Measurements from ENCODE around the gene KLHL36. TPM values are rescaled to one million over a fixed set of nuclear protein-coding genes. Genes with fewer than 3 reads are reported as not detected.

Gene KLHL36
- total RNA-seq, 1 donor from 2014 or later = 39.3 TPM

- no peaks in the 10 kb centered on the region for H3K9me3 ChIP-seq
- no peak overlapping the region for H3K4me3 ChIP-seq
- H3K36me3 ChIP-seq = peaks cover 6 to 72% of the 10 kb centered on the region in 2 donors
- TF ChIP-seq, protein P1, sequence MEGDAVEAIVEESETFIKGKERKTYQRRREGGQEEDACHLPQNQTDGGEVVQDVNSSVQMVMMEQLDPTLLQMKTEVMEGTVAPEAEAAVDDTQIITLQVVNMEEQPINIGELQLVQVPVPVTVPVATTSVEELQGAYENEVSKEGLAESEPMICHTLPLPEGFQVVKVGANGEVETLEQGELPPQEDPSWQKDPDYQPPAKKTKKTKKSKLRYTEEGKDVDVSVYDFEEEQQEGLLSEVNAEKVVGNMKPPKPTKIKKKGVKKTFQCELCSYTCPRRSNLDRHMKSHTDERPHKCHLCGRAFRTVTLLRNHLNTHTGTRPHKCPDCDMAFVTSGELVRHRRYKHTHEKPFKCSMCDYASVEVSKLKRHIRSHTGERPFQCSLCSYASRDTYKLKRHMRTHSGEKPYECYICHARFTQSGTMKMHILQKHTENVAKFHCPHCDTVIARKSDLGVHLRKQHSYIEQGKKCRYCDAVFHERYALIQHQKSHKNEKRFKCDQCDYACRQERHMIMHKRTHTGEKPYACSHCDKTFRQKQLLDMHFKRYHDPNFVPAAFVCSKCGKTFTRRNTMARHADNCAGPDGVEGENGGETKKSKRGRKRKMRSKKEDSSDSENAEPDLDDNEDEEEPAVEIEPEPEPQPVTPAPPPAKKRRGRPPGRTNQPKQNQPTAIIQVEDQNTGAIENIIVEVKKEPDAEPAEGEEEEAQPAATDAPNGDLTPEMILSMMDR (IDR thresholded peaks at IDR 0.05) = no peak
- no peak for TF ChIP-seq POLR2A (IDR thresholded peaks at IDR 0.05)
- no peak for TF ChIP-seq POLR2AphosphoS5 (IDR thresholded peaks at IDR 0.05; ENCODE audit: insufficient read depth in 1 of 2, low read depth in 1 of 2)
- no peaks in the 10 kb centered on the region for H3K4me1 ChIP-seq
- H3K27me3 ChIP-seq = no peaks in the 10 kb centered on the region
- DNase-seq (ENCODE audit: extremely low spot score in 2 of 2) = no peak
- intact Hi-C loops (cut with DNase I) = no loop called here
- no peak overlapping the region for H3K27ac ChIP-seq
Observed at GRCh38 chr16:84657229-84657837, 9.0 kb downstream of the KLHL36 start.

DNA sequence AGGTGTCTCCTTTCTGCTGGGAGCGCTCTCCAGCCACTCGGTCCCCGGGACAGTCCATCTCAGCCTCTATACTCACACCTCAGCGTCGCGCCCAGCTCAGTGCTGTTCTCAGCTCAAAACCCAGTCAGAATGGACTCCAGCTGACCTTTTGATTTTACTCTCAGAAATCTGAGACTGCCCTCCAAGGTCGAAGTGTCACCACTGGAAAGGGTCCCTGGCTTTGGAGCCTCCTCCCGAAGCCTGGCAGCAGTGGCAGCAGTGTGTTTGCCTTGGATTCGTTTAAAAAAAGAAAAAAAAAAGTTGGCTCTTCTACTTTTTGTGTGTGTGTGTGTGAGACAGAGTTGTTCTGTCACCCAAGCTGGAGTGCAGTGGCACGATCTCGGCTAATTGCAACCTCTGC is 10.4 kb downstream of the KLHL36 start:
- Histone ChIP-seq H3K36me3 (peaks cover 6 to 72% of the 10 kb centered on the region in 2 donors), H3K27ac (no peak overlapping the region), H3K4me1 (peaks cover 8% of the 10 kb centered on the region), H3K9me3 (no peaks in the 10 kb centered on the region), H3K27me3 (no peaks in the 10 kb centered on the region), H3K4me3 (no peak overlapping the region)
- intact Hi-C loops (cut with DNase I) = no loop called here
- no peak for DNase-seq (ENCODE audit: extremely low spot score in 2 of 2)
- TF ChIP-seq, protein P1 (IDR thresholded peaks at IDR 0.05) = no peak
- TF ChIP-seq POLR2AphosphoS5 (IDR thresholded peaks at IDR 0.05; ENCODE audit: insufficient read depth in 1 of 2, low read depth in 1 of 2) = no peak
- TF ChIP-seq POLR2A (IDR thresholded peaks at IDR 0.05) = no peak

- no peak overlapping the region for H3K27ac ChIP-seq
- no peaks in the 10 kb centered on the region for H3K27me3 ChIP-seq
- H3K4me1 ChIP-seq = peaks cover 15% of the 10 kb centered on the region
- no peak for DNase-seq (ENCODE audit: extremely low spot score in 2 of 2)
- peaks cover 6 to 80% of the 10 kb centered on the region in 2 donors for H3K36me3 ChIP-seq
- intact Hi-C loops (cut with DNase I) = no loop called here
- TF ChIP-seq POLR2AphosphoS5 (IDR thresholded peaks at IDR 0.05; ENCODE audit: insufficient read depth in 1 of 2, low read depth in 1 of 2) = no peak
- TF ChIP-seq POLR2A (IDR thresholded peaks at IDR 0.05) = no peak
- TF ChIP-seq, protein P1 (IDR thresholded peaks at IDR 0.05) = no peak
- no peaks in the 10 kb centered on the region for H3K9me3 ChIP-seq
- H3K4me3 ChIP-seq = no peak overlapping the region
Observed at GRCh38 chr16:84659656-84660300, 11.5 kb downstream of the KLHL36 start.

DNA sequence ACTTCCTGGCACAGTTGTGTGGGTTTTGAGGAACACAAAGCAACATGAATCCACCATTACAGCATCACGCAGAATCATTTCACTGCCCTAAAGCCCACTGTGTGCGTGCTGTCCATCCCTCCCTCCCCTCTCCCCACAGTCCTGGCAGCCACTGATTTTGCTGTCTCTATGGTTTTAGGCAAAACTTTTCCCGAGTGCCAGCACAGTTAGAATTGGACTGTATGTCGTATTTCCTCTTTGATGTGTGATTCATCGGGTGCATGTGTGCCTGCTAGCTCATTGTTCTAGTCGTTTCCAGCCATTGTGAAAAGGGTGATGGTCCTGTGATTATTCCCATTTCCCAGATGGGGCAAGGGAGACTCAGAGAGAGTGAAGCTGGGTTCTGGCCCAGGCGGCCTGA is 12.7 kb downstream of the KLHL36 start:
- peaks cover 6 to 92% of the 10 kb centered on the region in 2 donors for H3K36me3 ChIP-seq
- TF ChIP-seq POLR2AphosphoS5 (IDR thresholded peaks at IDR 0.05; ENCODE audit: insufficient read depth in 1 of 2, low read depth in 1 of 2) = no peak
- TF ChIP-seq POLR2A (IDR thresholded peaks at IDR 0.05) = no peak
- TF ChIP-seq, protein P1 (IDR thresholded peaks at IDR 0.05) = no peak
- no peak overlapping the region for H3K4me3 ChIP-seq
- H3K4me1 ChIP-seq = peaks cover 15% of the 10 kb centered on the region
- DNase-seq (ENCODE audit: extremely low spot score in 2 of 2) = no peak
- intact Hi-C loops (cut with DNase I) = no loop called here
- H3K27me3 ChIP-seq = no peaks in the 10 kb centered on the region
- no peak overlapping the region for H3K27ac ChIP-seq
- no peaks in the 10 kb centered on the region for H3K9me3 ChIP-seq

Measured in vagina (tissue), 2 donors.